Measurements from ENCODE around the gene ARHGEF7.

GRCh38 chr13:111211789-111212516 lies 96.8 kb downstream of the ARHGEF7 start:
- TF ChIP-seq REST (IDR thresholded peaks at IDR 0.05; ENCODE audit: low read depth) (no peak), ZFX (IDR thresholded peaks at IDR 0.05) (no peak), CTCF (IDR thresholded peaks at IDR 0.05 in 2 of 3, conservative IDR thresholded peaks at IDR 0.05 in 1 of 3; ENCODE audit: borderline replicate concordance in 1 of 3, insufficient read depth in 1 of 3, low read depth in 2 of 3, low read length in 2 of 3) (no peak), POLR2A (IDR thresholded peaks at IDR 0.05; ENCODE audit: borderline replicate concordance, extremely low read depth, insufficient read depth, insufficient read length) (no peak), SIN3A (IDR thresholded peaks at IDR 0.05; ENCODE audit: low read depth) (no peak), SRF (IDR thresholded peaks at IDR 0.05; ENCODE audit: low read depth) (no peak)
